HCT116 (cell line): ENCODE measurements around the gene TMEM198. TPM values are rescaled to one million over a fixed set of nuclear protein-coding genes. Genes with fewer than 3 reads are reported as not detected.

Experiments
- ATAC-seq: fragments of 200-7000 bp; cut with Tn5 transposase; 2 replicates; pipeline ENCODE4 v1.9.1; 2020; ENCODE audit warnings: mild to moderate bottlenecking, moderate library complexity
- BruUV-seq: library from RNA; stranded (reverse); fragments of 400-500 nt; replicated peaks from 2 replicates; lab custom pipeline; 2021; lab: Mats Ljungman, UMichigan
- CTCF ChIA-PET: fragments of 300-600 bp; sonication (Branson Sonifier 250); formaldehyde crosslinking; loops from one replicate; lab custom pipeline; 2021; ENCODE audit warnings: antibody characterized with exemption; lab: Charles Lee
- POLR2A ChIA-PET: fragments of 300-600, 350-600 bp; sonication (Branson Sonifier 250); formaldehyde crosslinking; loops from one replicate; lab custom pipeline; 2021; ENCODE audit warnings: antibody characterized with exemption; lab: Charles Lee
- RAD21 ChIA-PET, 2 experiments: fragments of 300-600 bp; sonication (Branson Sonifier 250); formaldehyde crosslinking; loops; one replicate each; lab custom pipeline; 2023; ENCODE audit warnings: low total read pairs in 2 of 2; ENCODE audit not compliant: uncharacterized antibody in 2 of 2, unreplicated experiment in 2 of 2, low non-redundant PET in 1 of 2; lab: Charles Lee
- DNase-seq: peaks from one replicate; pipeline ENCODE4 v3.0.0-alpha.2; 2010; ENCODE audit warnings: low read depth, low spot score
- H2AFZ ChIP-seq: fragments of 200-600 bp; shearing (Covaris generic), sonication (generic); 2 replicates; pipeline ENCODE4 v1.6.1; 2017; ENCODE audit warnings: low read depth, mixed run types, mixed read lengths, antibody characterized with exemption, low read length; ENCODE audit not compliant: poor library complexity, severe bottlenecking
- H3K27ac ChIP-seq: 2 replicates; pipeline ENCODE4 v1.5.1; 2012; ENCODE audit warnings: low read depth, low read length
- H3K27me3 ChIP-seq: fragments of 200-600 bp; sonication (generic); 2 replicates; pipeline ENCODE4 v1.6.1; 2016; ENCODE audit warnings: mixed run types, low read length, mixed read lengths; ENCODE audit not compliant: insufficient read depth
- H3K36me3 ChIP-seq, 2 experiments: fragments of 200-500 bp in 1 of 2; fragments of 200-600 bp in 1 of 2; sonication (Bioruptor generic) in 1 of 2; sonication (generic) in 1 of 2; 2 replicates each; pipeline versions ENCODE4 v1.5.1 to v1.6.1; 2014 to 2016; ENCODE audit warnings: low read length in 2 of 2, inconsistent platforms in 1 of 2, mixed read lengths in 1 of 2, mixed run types in 1 of 2; ENCODE audit not compliant: insufficient read depth in 2 of 2, control insufficient read depth in 1 of 2
- H3K4me1 ChIP-seq, 2 experiments: fragments of 200-600 bp in 1 of 2; sonication (generic) in 1 of 2; 2 replicates each; pipeline versions ENCODE4 v1.5.1 to v1.6.1; 2012 to 2017; ENCODE audit warnings: low read length in 2 of 2, inconsistent platforms in 1 of 2, mild to moderate bottlenecking in 1 of 2, mixed read lengths in 1 of 2, mixed run types in 1 of 2, moderate library complexity in 1 of 2; ENCODE audit not compliant: insufficient read depth in 2 of 2, control insufficient read depth in 1 of 2
- H3K4me2 ChIP-seq: fragments of 200-600 bp; sonication (generic); 2 replicates; pipeline ENCODE4 v1.6.1; 2017; ENCODE audit warnings: mixed run types, low read length, mixed read lengths
- H3K4me3 ChIP-seq, 2 experiments: fragments of 200-600 bp in 1 of 2; sonication (generic) in 1 of 2; replicated peaks in 1 of 2; 2 replicates each; pipeline ENCODE4 v1.5.1; 2011 to 2016; ENCODE audit warnings: low read length in 2 of 2, control low read depth in 1 of 2, low read depth in 1 of 2, mild to moderate bottlenecking in 1 of 2, mixed read lengths in 1 of 2, mixed run types in 1 of 2
- H3K79me2 ChIP-seq: fragments of 200-600 bp; sonication (generic); 2 replicates; pipeline ENCODE4 v1.6.1; 2017; ENCODE audit warnings: mild to moderate bottlenecking, mixed run types, low read length, moderate library complexity, mixed read lengths; ENCODE audit not compliant: insufficient read depth
- H3K9ac ChIP-seq: fragments of 200-600 bp; sonication (generic); 2 replicates; pipeline ENCODE4 v1.6.1; 2016; ENCODE audit warnings: low read length, mixed read lengths
- H3K9me2 ChIP-seq: fragments of 200-600 bp; sonication (generic), shearing (Covaris generic); 2 replicates; pipeline ENCODE4 v1.6.1; 2017; ENCODE audit warnings: mixed run types, mild to moderate bottlenecking, moderate library complexity; ENCODE audit not compliant: insufficient read depth
- H3K9me3 ChIP-seq, 2 experiments: fragments of 200-500 bp in 1 of 2; fragments of 200-600 bp in 1 of 2; sonication (Bioruptor generic) in 1 of 2; sonication (generic) in 1 of 2; 2 replicates each; pipeline ENCODE4 v1.6.1; 2014 to 2017; ENCODE audit warnings: low read length in 2 of 2, mixed read lengths in 2 of 2, inconsistent platforms in 1 of 2, low read depth in 1 of 2, mild to moderate bottlenecking in 1 of 2, mixed run types in 1 of 2, moderate library complexity in 1 of 2; ENCODE audit not compliant: control insufficient read depth in 1 of 2, insufficient read depth in 1 of 2
- H4K20me1 ChIP-seq: fragments of 200-600 bp; sonication (generic), shearing (Covaris generic); 2 replicates; pipeline ENCODE4 v1.6.1; 2017; ENCODE audit warnings: mixed run types, mild to moderate bottlenecking, moderate library complexity; ENCODE audit not compliant: insufficient read depth
- ATF3 ChIP-seq: IDR thresholded peaks from 2 replicates; pipeline ENCODE4 v1.6.1; 2012
- CBX3 ChIP-seq: IDR thresholded peaks from 2 replicates; pipeline ENCODE4 v1.6.1; 2012; ENCODE audit warnings: low read depth
- MAX ChIP-seq: IDR thresholded peaks from 2 replicates; pipeline ENCODE4 v1.6.1; 2012
- POLR2A ChIP-seq: IDR thresholded peaks from 2 replicates; pipeline ENCODE4 v1.7.0; 2011; ENCODE audit warnings: borderline replicate concordance; ENCODE audit not compliant: insufficient read depth, insufficient read length; ENCODE audit errors: extremely low read depth
- RAD21 ChIP-seq: IDR thresholded peaks from 2 replicates; pipeline ENCODE4 v1.6.1; 2012; ENCODE audit warnings: low read depth, mild to moderate bottlenecking
- YY1 ChIP-seq: IDR thresholded peaks from 2 replicates; pipeline ENCODE4 v1.6.1; 2011; ENCODE audit warnings: low read length, low read depth, moderate library complexity, mild to moderate bottlenecking; ENCODE audit not compliant: insufficient replicate concordance; ENCODE audit errors: extremely low read depth
- ZBTB33 ChIP-seq: IDR thresholded peaks from 2 replicates; pipeline ENCODE4 v1.6.1; 2011; ENCODE audit warnings: mild to moderate bottlenecking, low read length, moderate library complexity; ENCODE audit not compliant: insufficient replicate concordance; ENCODE audit errors: extremely low read depth
- intact Hi-C: fragments of 100-400 bp; cut with micrococcal nuclease; formaldehyde crosslinking; loops from 2 replicates; pipeline ENCODE4 v1.10.0; 2022
- total RNA-seq: library from RNA; stranded (reverse); gene quantifications from one replicate; pipeline ENCODE4 v1.2.1, GENCODE V29; 2021; ENCODE audit not compliant: unreplicated experiment

Gene TMEM198
- total RNA-seq, 1 experiment from 2014 or later, result 2.1 TPM

GRCh38 chr2:219578811-219579613 is 35.2 kb downstream of the TMEM198 start:
- Histone ChIP-seq H3K4me1 (no peaks in the 10 kb centered on the region), H3K9me3 (no peaks in the 10 kb centered on the region), H3K27ac (no peak overlapping the region), H3K9me2 (no peaks in the 10 kb centered on the region), H4K20me1 (no peaks in the 10 kb centered on the region), H2AFZ (no peak overlapping the region), H3K4me2 (no peak overlapping the region), H3K4me3 (no peak overlapping the region), H3K9ac (no peak overlapping the region), H3K79me2 (no peaks in the 10 kb centered on the region), H3K27me3 (no peaks in the 10 kb centered on the region), H3K36me3 (no peaks in the 10 kb centered on the region)
- ChIA-PET CTCF (no interaction called here), POLR2A (no interaction called here), RAD21 (no interaction called here)
- no peak for TF ChIP-seq ATF3
- no peak for TF ChIP-seq RAD21
- intact Hi-C loops, result no loop called here
- no TSS peak for BruUV-seq
- DNase-seq (no peak), ATAC-seq (no peak)

- intact Hi-C loops, result no loop called here
- CTCF ChIA-PET, result no interaction called here
- POLR2A ChIA-PET, result no interaction called here
- no TSS peak for BruUV-seq
- H3K4me3 ChIP-seq, result no peak overlapping the region
- no peaks in the 10 kb centered on the region for H3K27me3 ChIP-seq
- H4K20me1 ChIP-seq, result no peaks in the 10 kb centered on the region
- no peaks in the 10 kb centered on the region for H3K36me3 ChIP-seq
- H3K9me3 ChIP-seq, result no peaks in the 10 kb centered on the region
- ATAC-seq (no peak), DNase-seq (no peak)
- no peaks in the 10 kb centered on the region for H3K9me2 ChIP-seq
- no peak overlapping the region for H3K27ac ChIP-seq
- TF ChIP-seq POLR2A (no peak), YY1 (no peak), CBX3 (no peak), ZBTB33 (no peak), MAX (no peak)
- H3K4me2 ChIP-seq, result no peak overlapping the region
- RAD21 ChIA-PET, result no interaction called here
- H3K79me2 ChIP-seq, result no peaks in the 10 kb centered on the region
- no peaks in the 10 kb centered on the region for H3K4me1 ChIP-seq
- H2AFZ ChIP-seq, result no peak overlapping the region
- H3K9ac ChIP-seq, result no peak overlapping the region
Observed at GRCh38 chr2:219581346-219581745, 37.5 kb downstream of the TMEM198 start.
